Mucosa of gallbladder (tissue), 1 donor: Measurements from ENCODE around the gene OPRM1. TPM values are rescaled to one million over a fixed set of nuclear protein-coding genes. Genes with fewer than 3 reads are reported as not detected.

ENCODE experiments used
- DNase-seq: peaks from one replicate; pipeline ENCODE4 v3.0.0-alpha.2; 2020; ENCODE audit warnings: low spot score
- total RNA-seq: library from RNA; stranded (reverse); gene quantifications from one replicate; pipeline ENCODE4 v1.2.1, GENCODE V29; 2021
- donor health status: DM: no; HTN: no; CAD: no.

Gene OPRM1
- total RNA-seq, 1 donor from 2014 or later = not detected

DNA sequence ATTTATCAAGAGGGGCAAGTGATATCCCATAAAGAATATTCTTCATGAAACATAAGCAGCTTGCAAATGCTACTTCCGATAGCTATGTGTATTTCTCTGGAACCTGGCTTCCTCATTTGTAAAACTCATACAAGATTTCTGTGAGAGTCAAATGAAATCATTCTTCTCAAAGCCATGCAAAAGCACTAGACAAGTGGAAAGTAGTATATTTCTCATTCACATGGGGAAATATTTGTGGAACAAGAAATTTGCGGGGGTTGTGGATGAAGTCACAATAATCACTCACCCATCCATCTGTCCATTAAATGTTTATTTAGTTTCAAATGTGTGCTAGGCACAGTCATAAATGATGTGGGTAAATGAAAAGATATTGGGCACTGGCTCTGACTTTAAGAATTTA is 167.1 kb downstream of the OPRM1 start:
- DNase-seq = no peak

DNA sequence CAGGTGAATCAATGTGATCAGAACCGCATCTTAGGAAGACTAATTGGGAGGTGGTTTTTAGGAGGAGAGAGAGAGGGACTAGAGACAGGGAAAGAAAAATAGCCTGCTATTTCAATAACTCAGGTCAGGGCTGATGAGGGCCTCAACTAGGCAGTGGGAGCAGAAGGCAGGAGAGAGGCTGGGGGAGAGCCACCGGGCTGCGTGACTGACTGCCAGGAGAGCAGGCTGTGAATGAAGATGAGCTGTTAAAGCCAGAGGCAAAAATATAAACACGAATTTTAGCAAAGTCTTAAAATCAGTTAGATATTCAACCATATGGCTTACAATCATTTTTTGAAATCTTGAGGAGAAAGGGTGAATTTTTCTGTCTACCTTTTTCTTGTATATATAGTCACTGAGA is 168.0 kb downstream of the OPRM1 start:
- no peak for DNase-seq

DNA sequence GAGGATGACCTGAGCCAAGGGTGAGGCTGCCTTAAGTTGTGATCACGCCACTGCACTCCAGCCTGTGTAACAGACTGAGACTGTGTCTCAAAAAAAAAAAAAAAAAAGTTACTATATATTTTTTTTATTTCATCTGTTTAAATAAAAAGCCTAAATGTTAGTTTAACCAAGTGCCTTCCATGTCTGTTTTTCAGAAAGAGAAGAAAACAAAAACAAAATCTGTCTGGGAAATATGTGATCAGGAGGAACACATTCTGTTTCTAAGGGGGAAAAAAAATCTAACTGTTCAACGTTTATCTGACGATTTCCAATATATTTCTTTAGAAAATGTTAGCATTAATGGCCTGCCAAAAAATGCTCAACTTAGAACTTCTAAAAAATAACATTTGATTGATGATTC is 170.5 kb downstream of the OPRM1 start:
- no peak for DNase-seq

DNA sequence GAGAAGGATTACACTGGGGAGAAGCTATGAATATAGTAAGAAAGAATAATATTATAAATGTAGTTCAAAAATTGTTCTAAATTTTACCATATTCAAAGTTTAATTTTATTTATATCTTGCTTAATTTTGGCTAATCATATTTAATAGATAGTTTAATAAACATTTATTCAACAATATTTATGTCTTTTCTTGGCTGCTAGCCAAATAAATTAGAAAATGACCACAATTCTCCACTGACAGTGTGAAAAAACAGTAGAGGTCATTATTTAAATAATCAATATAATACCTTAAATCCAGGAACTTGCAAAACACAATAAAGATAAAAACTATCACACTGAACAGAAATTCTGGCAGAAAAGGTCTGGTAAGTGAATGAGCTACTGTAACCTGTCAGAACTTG is 171.6 kb downstream of the OPRM1 start:
- DNase-seq = no peak

DNA sequence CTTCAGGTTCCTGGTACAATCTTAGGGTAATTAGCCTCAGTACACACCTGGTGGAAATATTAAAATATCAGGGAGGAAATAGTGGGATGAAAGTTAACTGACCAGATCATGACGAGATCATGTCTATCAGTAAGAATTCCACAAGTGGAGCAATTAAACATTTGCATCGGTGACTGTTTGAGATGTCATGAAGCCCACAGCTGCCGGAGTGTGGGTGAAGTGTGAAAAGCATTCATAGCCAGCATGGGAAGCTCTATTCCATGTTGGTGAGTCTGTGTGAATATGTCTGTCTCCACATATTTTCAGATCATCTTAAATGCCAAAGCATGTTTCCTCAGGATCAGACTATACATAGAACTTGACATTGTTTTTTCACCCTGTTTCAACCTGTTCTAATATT is 174.7 kb downstream of the OPRM1 start:
- no peak for DNase-seq

DNA sequence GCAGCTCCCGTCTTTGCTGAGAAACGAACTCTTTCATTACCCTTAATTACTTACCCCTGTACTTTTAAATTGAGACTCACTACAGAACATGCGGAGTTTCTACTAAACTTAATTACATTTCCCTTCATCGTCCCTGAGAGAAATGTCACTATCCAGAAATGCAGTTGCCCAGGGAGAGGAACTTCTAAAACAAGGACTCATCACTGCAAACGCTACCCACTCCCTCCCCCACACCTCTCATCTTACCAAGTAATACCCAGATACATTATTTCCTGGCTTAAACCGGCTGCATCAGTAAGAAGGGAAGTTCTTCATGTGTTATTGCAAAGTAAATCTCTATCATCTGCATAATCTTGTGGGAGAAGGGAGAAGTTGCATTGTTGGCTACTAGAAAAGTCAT is 179.3 kb downstream of the OPRM1 start:
- no peak for DNase-seq

DNA sequence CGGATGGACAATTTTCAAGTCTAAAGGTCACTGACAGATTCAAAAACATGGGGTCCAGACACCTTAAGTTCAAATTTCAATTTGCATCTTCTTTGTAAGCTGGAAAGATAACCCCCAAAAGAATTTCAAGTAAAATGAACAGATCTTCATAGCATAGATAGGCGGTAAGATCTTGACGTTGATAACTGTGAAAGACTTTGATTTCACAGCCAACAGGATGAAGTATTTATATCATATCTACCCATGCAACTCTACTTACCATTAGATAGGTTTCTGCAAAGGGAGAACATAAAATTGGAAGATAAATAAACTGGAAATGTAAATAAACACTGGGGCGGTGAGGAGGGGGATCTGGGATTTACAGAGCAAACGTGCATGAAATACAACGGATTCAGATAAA is 179.7 kb downstream of the OPRM1 start:
- no peak for DNase-seq

DNA sequence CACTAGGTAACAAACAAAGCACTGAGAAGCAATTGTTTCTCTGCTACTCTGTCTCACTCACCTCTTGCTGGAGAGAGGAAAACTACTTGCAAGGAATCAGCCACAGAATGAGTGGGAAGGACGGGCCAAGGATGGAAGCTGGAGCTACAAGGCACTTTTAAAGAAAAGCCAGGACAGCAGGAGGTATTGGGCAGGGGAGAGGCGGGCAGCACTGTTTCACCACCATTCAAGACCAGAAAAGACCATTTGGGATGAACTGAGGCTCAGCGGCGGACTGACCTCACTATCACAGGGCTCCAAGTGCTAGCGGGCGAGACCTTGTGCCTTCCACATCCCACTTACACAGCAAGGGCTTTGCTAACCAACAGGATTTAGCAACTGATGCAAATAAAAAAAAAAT is 180.2 kb downstream of the OPRM1 start:
- DNase-seq = no peak

DNA sequence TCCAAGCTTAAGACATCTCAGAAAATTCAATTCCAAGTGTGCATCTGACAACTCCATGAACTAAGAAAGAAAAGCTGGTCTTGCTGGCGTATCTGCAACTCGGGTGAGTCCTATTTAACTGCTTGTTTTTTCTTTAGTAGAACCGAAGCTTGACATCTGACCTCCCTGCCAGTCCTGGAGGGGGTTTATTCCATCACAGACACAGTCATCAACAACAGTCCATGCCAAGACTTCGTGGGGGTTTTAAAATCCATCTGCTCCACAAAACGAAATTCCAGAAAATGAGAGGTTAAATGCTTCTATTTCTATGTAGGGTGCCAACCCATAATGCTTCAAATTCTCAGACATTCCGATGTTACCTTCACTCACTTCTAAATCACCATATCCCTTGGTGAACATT is 183.7 kb downstream of the OPRM1 start:
- no peak for DNase-seq

DNA sequence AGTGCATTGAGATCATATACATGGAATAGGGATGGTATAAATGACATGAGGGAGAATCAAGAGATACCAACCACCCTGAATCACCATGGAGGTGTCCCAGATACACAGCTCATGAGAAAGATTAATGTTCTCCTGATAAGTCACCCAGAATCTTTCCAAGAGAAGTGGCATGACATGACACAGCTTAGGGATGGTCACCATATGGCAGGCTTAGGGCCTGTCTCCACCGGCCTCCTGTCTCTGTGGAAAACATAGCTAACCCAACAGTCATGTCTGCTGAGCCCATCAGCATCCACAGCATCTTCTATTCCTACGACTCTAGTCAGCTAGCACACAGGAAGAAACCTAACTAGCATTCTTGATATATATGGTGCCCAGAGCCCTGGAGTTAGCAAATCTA is 184.3 kb downstream of the OPRM1 start:
- no peak for DNase-seq

DNA sequence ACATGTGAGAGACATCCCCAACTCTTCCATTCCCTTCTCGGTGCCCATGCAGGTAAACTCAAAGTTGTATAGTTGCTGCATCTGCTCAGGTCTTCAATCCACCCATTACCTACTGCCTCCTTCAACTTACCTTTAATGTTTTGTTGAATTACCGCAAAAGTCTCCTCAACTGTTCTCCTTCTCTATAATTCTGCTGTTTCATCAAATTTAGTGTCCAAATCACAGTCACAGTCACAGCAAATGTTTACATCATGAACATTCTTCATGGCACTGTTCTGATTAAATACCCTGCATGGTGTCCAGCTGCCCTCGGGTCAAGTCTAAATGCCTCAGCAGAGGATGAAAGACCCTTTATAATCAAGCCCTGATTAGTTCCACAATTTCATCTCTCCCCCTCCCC is 187.4 kb downstream of the OPRM1 start:
- no peak for DNase-seq

DNA sequence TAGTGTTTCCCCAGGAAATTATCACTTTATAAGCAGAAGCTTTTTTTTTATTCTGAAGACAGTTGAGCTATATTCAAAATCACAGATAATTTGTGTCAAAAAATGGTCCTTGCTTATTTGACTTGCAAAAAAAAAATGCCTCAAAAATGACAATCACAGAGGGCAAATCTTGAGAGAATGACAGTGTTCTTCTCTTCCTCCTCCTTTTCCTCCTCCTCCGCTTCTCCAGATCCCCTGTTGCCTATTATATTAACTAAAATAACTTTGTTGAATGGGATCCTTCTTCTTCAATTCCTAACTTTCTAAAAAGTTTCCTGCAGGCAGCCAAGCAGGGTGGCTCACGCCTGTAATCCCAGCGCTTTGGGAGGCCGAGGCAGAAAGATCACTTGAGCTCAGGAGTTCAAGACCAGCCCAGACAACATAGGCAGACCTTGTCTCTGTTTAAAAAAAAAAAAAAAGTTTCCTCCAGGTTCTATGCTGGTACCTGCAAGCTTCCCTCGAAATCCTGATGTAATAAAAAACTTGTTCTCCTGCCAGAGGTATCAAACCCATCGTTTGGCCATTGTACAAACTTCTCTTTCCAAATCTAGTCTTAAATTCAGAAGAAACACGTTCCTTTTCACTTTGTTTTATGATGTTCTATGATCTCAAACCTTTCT is 189.0 kb downstream of the OPRM1 start:
- DNase-seq = no peak

DNA sequence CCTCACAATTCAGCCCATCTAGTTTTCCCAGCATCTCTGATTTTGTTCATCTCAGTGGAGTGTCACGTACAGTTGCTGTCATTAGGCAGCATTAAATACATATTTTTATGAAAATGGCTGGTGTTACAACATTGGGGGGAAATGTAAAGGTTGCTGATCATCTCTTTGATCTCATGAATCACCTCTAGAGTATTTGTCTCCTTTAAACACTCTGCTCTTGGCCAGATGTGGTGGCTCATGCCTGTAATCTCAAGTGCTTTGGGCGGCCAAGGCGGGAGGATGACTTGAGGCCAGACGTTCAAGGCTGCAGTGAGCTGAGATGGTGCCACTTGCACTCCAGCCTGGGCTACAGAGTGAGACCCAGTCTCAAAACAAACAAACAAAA is 189.5 kb downstream of the OPRM1 start:
- no peak for DNase-seq

DNA sequence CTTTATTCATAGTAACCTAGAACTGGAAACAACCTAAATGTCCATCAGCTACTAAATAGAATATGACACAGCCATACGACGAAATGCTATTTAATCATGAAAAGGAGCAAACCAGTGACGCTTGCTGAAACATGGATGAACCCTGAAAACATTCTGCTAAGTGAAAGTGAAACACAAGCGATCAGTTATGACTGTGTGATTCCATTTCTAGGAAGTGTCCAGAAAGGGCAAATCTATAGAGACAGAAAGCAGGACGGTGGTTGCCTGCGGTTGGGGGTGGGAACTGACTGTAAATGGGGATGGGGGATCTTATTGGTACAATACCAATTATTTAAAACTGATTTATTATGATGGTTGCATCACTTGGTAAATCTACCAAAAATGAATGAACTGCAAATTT is 190.7 kb downstream of the OPRM1 start:
- no peak for DNase-seq

DNA sequence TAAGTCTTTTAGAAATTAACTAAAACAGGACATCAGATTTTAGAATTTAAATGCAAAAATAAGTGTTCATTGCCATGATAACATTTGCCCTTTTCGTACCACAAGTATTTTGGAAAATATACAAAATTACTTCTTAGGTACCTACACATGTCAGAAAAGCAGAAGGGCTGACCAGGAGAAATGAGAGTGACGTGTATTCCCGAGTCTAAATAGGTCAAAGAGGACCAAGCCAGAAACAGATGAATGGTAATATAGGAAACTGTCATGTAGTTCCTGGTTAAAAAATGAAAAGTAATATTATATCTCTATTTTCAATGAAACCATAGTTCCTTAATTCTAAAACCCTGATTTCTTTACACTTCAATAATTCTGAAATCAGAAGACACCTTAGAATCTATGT is 191.4 kb downstream of the OPRM1 start:
- no peak for DNase-seq

DNA sequence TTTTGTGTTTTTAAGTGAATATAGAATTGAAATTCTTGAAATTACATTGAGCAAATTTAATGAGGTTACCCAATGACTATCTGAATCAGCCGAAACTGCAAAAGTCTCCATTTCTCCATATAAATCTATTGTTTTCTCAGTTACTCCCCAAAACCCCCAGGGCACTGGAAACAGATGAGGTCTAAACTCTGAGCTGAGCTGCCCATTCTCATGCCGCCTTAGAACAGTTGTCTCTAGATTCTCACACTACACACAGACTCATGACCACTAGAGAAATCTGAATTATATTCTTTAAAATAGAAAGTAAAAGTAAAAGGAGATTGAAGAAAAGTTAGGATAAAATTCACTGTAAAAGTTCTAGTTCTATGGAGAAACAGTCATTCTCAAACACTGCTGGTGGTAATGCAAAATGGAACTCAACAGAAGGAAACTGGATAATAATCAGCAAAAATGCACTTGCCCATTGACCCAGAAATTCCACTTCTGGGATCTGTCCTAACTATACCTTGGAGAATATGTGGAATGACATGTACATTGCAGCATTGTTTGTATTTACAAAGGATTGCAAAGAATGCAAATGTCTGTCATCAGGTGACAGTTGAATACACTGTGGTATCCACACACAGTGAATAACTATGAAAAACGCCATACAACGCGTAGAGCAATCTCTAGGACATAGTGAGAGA is 192.0 kb downstream of the OPRM1 start:
- DNase-seq = no peak

DNA sequence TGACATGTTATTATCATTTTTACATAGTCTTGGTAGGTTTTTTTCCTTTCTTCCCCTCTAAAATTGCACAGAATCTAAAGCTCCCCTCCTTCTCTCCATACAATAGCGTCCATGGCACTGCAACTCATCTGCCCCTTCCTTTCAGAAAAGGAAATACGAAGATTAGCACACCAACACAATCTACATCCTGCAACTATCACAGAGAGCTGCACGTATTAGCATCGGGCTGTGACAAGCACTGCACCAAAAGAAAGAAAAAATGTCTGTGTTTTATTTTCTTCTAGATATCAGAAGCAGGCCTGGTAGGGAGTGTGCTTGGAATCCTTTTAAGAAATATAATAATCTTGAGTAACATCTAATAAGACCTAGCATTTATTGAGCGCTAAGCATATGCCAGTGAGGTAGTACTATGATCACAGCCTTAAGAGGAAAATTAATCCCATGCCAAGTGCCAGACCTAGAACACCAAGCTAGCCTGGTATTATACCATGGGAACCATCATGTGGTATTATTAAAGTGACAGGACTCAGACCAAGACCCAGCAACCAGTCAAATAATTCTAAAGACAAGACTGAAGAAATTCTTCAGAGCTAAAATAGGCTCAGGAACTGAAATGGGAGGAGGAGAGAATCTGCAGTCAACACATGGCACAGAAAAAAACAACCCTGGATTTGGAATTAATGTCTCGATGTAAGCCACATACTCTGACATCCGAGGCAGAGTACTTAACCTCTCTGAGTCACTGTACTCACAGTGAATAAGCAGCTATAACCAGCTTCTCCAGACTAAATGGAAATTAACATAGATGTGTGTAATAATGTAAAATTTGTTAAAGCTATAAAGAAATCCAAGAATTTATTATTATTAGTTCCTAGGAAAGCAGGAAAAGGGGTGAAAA is 193.2 kb downstream of the OPRM1 start:
- DNase-seq = no peak

DNA sequence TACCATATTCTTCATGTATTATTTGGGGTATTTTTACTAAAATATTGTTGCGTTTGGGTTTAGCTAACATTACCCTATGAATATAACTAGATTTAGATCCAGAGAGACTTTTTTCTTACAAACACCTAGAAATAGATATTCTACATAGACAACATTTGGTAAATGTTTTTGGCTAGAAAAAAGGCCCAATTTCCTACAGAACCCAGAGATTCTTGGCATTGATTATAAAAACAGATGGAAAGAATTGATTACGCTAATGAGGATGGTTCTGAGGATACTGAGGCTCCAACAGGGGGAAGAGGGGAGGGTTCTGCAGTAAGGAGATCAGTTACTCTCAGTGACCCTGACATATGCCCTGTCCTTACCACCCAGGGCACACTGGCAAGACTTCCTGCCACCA is 194.3 kb downstream of the OPRM1 start:
- no peak for DNase-seq

DNA sequence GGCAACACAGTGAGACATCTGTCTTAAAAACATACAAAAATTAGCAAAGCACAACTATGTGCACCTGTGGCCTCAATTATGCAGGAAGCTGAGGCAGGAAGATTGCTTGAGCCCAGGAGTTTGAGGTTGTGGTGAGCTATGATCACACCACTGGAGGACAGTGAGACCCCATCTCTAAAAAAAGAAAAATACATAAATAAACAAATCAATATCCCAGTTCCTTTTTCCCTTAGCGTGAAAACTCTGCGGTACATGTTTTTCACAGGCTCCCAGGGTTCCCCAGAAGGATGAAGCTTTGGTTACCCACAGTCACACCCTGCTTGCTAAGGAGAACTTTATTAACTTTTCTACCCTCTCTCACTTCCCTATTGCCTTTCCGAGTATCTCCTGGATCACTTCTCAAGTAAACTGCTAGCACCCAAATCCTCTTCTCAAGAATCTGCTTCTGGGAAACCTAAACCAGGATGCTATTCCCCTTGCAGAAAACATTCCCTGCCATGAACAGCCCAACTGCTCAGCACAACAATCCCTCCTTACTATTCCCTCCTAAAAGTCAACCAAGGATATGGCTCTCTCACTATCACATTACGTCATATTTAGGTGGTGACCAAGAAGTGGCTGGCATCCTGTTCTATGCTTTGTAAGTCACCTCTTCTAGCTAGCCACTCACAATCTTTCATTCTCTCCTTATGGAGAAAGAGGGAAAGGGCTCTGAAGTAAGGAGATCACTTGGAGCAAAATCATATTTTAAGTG is 195.2 kb downstream of the OPRM1 start:
- no peak for DNase-seq

DNA sequence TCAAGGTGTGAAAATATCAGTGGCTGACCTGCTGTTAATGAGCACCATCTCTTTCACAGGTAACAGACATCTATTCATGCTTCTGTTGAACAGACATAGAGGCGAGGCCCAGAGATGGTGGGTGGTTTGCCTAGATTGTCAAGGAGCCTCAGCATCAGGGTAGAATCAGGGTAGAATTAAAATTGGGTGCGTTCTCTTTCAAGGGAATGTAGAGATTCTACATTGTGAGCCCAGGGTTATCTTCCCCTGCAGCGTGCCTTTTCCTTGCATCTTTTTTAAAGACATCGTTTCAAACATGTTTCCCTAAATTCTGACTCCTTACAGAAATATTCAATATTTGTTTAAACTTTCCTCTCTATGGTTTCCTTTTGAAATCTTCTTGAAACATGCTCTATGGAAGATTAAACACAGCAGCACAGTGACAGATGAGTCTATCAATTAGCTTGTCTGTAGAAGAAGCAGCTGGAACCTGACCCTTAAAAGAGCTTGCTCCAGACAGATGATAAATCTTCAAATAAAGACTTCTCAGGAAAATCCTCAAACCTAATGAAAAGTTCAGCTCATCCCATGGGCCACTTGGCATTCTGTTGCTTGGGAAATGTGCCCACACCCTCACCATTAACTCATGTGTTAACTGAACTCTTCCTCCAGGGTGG is 197.7 kb downstream of the OPRM1 start:
- DNase-seq = no peak

DNA sequence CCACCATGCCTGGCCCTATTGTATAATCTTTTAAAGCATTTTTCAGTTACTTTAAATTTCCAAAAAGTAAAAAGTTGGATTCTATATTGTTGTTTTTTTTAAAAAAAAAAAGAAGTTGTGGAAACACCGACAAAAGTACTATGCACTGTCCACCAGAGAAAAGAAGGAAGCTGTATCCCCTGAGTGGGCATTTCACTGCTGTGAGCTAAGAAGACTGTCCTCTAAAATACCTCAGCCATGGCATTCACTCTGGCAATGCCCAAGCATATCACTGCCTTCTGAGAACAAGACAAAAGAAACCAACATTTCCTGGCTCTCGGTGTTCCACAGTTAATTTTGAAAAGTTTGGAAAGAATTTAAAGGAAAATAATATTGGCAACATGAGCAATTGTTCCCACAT is 199.8 kb downstream of the OPRM1 start:
- DNase-seq = no peak

DNA sequence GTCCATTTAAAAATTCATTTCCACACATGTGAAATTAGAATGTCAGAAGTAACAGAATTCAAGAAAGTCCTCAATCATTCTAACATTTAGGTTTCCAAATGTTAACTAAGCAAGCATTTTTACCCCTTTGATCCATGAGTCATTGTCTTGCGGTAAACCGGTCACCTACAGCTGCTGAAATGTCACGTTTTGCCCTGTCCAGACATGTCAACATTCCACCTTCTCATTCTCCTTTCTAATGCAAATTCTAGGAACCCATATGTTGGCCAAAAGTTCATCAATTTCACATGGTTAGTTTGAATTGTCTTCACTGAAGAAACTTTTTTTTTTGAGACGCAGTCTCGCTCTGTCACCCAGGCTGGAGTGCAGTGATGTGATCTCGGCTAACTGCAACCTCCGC is 200.4 kb downstream of the OPRM1 start:
- no peak for DNase-seq
